Glutamatergic neuron (in vitro differentiated cells): ENCODE measurements around the gene PELO. TPM values are rescaled to one million over a fixed set of nuclear protein-coding genes. Genes with fewer than 3 reads are reported as not detected.

ENCODE experiments used
- DNase-seq: peaks from one replicate; pipeline ENCODE4 v3.0.0; 2022
- H3K27ac Mint-ChIP-seq: one replicate; pipeline ENCODE4 v1.8.0; 2020; ENCODE audit warnings: mild to moderate bottlenecking, mixed read lengths, inconsistent platforms; ENCODE audit not compliant: unreplicated experiment
- H3K27me3 Mint-ChIP-seq: one replicate; pipeline ENCODE4 v1.8.0; 2020; ENCODE audit warnings: mild to moderate bottlenecking, moderate library complexity, mixed read lengths, inconsistent platforms; ENCODE audit not compliant: unreplicated experiment
- H3K36me3 Mint-ChIP-seq: one replicate; pipeline ENCODE4 v1.8.0; 2020; ENCODE audit warnings: mild to moderate bottlenecking, mixed read lengths, inconsistent platforms; ENCODE audit not compliant: unreplicated experiment
- H3K4me1 Mint-ChIP-seq: one replicate; pipeline ENCODE4 v1.8.0; 2020; ENCODE audit warnings: mild to moderate bottlenecking, low read depth, mixed read lengths, inconsistent platforms; ENCODE audit not compliant: unreplicated experiment
- H3K4me3 Mint-ChIP-seq: one replicate; pipeline ENCODE4 v1.8.0; 2020; ENCODE audit warnings: mild to moderate bottlenecking, mixed read lengths, inconsistent platforms; ENCODE audit not compliant: unreplicated experiment
- H3K9me3 Mint-ChIP-seq: one replicate; pipeline ENCODE4 v1.8.0; 2020; ENCODE audit warnings: mild to moderate bottlenecking, moderate library complexity, mixed read lengths, inconsistent platforms; ENCODE audit not compliant: unreplicated experiment
- CTCF ChIP-seq: fragments of 200-600 bp; sonication (generic); IDR thresholded peaks from one replicate; pipeline ENCODE4 v1.5.0; 2021; ENCODE audit not compliant: partially characterized antibody, unreplicated experiment
- long read RNA-seq: library from polyadenylated mRNA; unstranded; transcript quantifications from one replicate; pipeline ENCODE4 v2.0.0, GENCODE V29; 2020; ENCODE audit not compliant: unreplicated experiment
- total RNA-seq: library from RNA; stranded (reverse); fragmentation: NEBNext Ultra II Directional; extraction: Animal tissue kit (Norgen Biotek cat#: 25700); gene quantifications from one replicate; pipeline ENCODE4 v1.2.1, GENCODE V29; 2021; ENCODE audit not compliant: unreplicated experiment

Gene PELO, protein sequence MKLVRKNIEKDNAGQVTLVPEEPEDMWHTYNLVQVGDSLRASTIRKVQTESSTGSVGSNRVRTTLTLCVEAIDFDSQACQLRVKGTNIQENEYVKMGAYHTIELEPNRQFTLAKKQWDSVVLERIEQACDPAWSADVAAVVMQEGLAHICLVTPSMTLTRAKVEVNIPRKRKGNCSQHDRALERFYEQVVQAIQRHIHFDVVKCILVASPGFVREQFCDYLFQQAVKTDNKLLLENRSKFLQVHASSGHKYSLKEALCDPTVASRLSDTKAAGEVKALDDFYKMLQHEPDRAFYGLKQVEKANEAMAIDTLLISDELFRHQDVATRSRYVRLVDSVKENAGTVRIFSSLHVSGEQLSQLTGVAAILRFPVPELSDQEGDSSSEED
- total RNA-seq, result 7.5 TPM
- long read RNA-seq, partial matches to known transcripts, result 26 of 26 reads
- long read RNA-seq, other reads (novel, unspliced or antisense), result 0 of 26 reads

- H3K36me3 Mint-ChIP-seq, result no peaks in the 10 kb centered on the region
- H3K4me3 Mint-ChIP-seq, result peak within 1 kb of the TSS; percentile 96
- peaks cover 3% of the 10 kb centered on the region for H3K27me3 Mint-ChIP-seq
- no peaks in the 10 kb centered on the region for H3K4me1 Mint-ChIP-seq
- H3K9me3 Mint-ChIP-seq, result peaks cover 2% of the 10 kb centered on the region
- H3K27ac Mint-ChIP-seq, result peak within 1 kb of the TSS; percentile 36
- DNase-seq, result peak; percentile 84
- no peak for TF ChIP-seq CTCF
Measured at GRCh38 chr5:52787600-52788504, at the start of gene PELO, which contains the start of gene ITGA1. Gene PELO, plus strand, starts transcription at chr5:52787916. Its CDS starts 12,479 bp downstream, at chr5:52800395. Gene ITGA1, plus strand, starts transcription at chr5:52787916. Its CDS starts 438 bp downstream, at chr5:52788354.

DNA sequence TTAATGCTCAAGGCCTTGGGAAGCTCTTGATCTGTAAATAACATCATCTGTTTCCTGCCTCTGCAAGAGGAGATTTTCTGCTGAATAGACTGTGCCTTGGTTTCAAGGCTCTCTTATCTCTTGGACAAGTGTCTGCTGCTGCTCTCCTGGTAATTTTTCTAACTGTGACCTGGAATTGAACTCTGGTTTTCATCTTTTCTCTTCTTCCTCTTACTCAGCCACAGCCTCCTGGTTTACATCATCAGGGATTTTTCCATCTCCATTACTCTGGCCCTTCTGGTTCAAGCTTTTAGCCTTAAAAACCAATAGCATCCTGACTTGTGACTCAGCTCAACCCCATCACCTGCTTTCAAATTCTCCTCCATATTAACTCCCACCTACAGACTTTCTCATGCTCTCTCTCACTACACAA is 49.6 kb upstream of the PELO start:
- Mint-ChIP-seq H3K27me3 (no peaks in the 10 kb centered on the region), H3K4me3 (no peak overlapping the region), H3K36me3 (no peaks in the 10 kb centered on the region), H3K9me3 (no peaks in the 10 kb centered on the region), H3K4me1 (no peaks in the 10 kb centered on the region), H3K27ac (no peak overlapping the region)
- TF ChIP-seq CTCF, result no peak
- no peak for DNase-seq

GRCh38 chr5:52740007-52740406 is 47.7 kb upstream of the PELO start:
- H3K4me3 Mint-ChIP-seq, result no peak overlapping the region
- no peaks in the 10 kb centered on the region for H3K36me3 Mint-ChIP-seq
- DNase-seq, result no peak
- no peaks in the 10 kb centered on the region for H3K27me3 Mint-ChIP-seq
- no peaks in the 10 kb centered on the region for H3K4me1 Mint-ChIP-seq
- H3K9me3 Mint-ChIP-seq, result no peaks in the 10 kb centered on the region
- no peak overlapping the region for H3K27ac Mint-ChIP-seq
- no peak for TF ChIP-seq CTCF

DNA sequence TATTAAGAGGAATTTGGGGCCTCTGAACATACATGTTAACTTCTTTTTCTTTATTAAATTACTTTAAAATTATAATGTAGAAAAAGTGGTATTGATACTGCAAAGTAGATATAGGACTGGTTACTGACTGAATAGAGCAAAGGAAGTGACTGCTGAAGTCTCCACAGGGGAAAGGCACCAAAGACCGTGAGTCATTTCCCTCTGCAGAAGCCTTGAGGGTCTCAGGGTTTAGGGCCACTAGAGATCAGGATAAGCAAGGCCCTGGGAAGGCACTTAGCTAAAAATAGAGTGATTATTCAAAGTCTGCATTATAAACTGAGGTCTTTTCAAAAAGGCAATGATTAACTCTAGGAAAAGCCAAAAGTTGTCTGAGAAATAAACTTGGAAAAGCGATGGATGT is 44.7 kb upstream of the PELO start:
- TF ChIP-seq CTCF, result no peak
- H3K27ac Mint-ChIP-seq, result no peak overlapping the region
- no peak for DNase-seq
- no peaks in the 10 kb centered on the region for H3K36me3 Mint-ChIP-seq
- H3K9me3 Mint-ChIP-seq, result no peaks in the 10 kb centered on the region
- H3K4me1 Mint-ChIP-seq, result no peaks in the 10 kb centered on the region
- no peaks in the 10 kb centered on the region for H3K27me3 Mint-ChIP-seq
- H3K4me3 Mint-ChIP-seq, result no peak overlapping the region
